CD1c-positive myeloid dendritic cell (primary cell): Measurements from ENCODE around the gene STX8.

Experiments
- DNase-seq: peaks from one replicate; pipeline ENCODE4 v3.0.0-alpha.2; 2016; ENCODE audit errors: extremely low spot score

Gene STX8

DNA sequence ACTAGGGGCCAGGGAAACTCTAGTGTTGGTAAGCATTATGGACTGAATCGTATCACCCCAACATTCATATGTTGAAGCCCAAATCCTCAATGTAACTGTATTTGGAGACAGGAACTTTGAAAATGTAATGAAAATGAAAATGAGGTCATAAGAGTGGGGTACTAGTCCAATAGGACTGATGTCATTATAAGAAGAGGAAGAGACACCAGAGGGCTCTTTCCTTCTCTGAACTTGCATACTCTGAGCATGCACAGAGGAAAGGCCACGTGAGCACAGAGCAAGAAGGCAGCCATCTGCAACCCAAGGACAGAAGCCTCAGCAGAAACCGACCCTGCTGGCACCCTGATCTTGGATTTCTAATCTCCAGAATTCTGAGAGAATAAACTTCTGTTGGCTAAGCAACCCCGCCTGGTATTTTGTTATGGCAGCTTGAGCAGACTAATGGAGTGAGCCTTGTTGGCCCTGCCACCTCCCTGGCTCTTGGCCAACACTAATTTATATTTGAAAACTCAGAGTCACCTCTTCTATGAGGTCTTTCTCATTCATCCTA is 280.9 kb downstream of the STX8 start:
- peak; percentile 27 for DNase-seq

DNA sequence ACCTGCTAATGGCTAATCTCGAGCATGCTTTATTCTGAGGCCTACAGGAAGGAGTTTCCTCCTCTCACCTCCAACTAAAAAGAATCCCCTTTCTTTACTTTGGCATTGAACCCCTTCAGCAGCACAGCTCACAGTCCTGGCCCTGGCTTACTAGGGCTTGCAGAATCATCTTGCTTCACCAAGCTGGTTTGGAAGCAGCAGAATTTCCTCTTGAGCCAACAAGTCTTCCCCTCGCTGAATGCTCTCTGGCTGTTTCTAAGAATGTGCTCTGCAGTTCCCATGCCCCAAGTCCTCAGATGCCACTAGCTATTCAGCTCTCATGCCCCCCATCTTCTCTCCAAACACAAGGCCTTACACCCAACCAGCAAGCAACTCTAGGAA is 283.1 kb downstream of the STX8 start:
- no peak for DNase-seq

GRCh38 chr17:9291912-9292560 is 283.6 kb downstream of the STX8 start:
- no peak for DNase-seq

- no peak for DNase-seq
Observed at GRCh38 chr17:9290226-9290613, 285.4 kb downstream of the STX8 start.

DNA sequence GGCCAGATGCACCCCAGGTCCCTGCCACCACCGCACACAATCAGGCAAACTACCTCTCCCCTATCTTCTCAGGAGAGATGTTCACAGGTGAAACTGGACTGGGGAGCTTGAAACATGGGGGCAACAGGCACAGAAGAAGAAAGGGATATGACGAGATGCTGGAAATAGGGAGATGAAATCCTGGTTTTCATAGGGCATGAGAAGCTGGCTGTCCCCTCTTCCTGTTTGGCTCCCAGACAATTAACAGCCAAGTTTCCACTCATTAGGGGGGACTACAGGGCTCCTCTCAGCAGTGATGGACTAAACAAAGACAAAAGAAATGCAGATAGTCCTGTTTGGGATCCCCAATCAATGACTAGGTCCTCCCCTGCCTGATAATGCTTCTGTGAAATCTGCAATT is 288.3 kb downstream of the STX8 start:
- no peak for DNase-seq

GRCh38 chr17:9286434-9286833 is 289.2 kb downstream of the STX8 start:
- no peak for DNase-seq

DNA sequence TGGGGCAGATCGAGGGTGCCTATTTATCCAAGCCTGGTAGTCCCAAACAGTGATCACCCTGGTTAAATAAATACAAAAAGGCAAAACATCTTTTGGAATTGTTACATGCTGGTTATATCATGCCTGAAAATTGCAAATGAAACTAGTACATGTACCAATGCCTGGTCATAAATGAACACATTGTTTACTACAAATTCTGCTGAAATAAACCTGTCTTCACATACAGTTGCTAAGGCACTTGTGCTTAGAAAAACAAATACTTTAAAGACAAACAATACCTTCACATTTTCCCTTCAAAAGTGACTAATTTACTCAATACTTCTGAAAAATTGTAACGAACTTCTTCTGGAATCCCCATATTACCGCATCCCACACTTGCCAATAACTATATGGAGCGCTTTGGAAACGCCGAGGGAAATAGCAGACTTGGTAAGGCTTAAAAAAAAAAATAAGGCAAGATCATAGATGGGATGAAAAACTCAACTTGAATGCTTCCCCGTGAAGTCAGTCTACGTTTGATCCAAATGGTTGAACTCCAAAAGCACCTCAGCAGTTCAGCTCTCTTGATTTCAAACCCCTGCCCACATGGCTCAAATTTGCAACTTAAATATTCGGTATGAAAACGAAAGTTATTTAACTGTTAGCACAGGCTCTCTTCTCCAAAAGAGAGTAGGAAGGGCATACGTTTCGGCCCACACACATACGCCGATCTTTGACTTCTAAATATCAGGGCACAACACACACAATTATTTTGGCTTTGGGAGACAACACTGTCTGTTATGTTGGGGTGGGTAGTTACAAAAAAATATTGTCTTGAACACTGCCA is 289.8 kb downstream of the STX8 start:
- no peak for DNase-seq

DNA sequence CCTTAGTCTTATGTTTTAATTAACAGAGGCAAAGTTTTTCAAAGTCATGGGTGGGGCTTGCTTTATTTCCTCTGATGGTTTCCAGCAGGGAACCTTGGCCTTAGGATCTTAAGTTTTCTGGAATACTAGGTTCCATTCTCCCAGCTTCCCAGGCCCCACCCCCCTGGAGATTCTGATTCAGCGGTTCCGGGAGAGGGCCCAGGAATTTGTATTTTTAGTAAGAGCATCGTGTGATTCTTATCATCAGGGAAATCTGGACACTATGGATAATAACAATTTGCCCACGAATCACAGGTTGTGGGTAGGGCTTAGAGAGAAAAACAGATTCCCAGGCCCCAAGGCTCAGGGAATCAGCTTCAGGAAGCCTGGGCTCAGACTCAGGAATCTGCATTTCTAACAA is 290.7 kb downstream of the STX8 start:
- no peak for DNase-seq

DNA sequence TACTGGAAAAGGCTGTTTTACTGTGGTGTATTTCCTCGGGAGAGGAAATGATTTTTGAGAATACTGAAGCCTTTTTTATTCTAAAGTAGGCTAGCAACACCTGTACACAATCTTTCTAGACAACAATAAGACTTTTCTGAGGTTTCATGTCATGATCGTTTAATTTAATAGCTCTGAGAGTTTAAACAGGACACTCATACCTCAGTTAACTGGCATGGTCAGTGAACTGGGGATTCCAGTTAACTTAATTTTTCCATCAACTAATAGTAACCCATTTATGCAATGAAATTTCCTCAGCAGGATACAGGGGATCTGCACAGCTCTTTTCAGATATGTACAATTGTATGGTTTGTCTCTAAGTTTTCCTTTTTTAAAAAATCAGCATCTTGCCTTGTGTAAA is 291.7 kb downstream of the STX8 start:
- no peak for DNase-seq

- DNase-seq: no peak
Observed at GRCh38 chr17:9279893-9280292, 295.7 kb downstream of the STX8 start.

DNA sequence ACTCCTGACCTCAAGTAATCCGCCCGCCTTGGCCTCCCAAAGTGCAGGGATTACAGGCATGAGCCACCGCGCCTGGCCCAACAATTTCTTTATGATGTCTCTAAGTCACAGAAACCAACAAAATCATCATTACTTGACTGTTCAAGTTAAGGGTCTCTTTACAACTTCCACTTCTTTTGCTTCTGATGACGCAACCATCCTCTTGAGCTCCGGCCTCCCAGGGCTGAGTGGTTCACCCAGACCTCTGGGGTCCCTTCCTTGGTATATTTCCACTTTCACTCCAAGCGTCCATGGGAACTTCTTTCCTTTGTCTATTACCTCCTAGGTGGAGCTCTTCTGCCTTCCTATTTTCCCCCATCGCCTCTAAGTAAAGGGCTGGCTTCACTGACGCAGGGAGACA is 300.6 kb downstream of the STX8 start:
- no peak for DNase-seq

DNA sequence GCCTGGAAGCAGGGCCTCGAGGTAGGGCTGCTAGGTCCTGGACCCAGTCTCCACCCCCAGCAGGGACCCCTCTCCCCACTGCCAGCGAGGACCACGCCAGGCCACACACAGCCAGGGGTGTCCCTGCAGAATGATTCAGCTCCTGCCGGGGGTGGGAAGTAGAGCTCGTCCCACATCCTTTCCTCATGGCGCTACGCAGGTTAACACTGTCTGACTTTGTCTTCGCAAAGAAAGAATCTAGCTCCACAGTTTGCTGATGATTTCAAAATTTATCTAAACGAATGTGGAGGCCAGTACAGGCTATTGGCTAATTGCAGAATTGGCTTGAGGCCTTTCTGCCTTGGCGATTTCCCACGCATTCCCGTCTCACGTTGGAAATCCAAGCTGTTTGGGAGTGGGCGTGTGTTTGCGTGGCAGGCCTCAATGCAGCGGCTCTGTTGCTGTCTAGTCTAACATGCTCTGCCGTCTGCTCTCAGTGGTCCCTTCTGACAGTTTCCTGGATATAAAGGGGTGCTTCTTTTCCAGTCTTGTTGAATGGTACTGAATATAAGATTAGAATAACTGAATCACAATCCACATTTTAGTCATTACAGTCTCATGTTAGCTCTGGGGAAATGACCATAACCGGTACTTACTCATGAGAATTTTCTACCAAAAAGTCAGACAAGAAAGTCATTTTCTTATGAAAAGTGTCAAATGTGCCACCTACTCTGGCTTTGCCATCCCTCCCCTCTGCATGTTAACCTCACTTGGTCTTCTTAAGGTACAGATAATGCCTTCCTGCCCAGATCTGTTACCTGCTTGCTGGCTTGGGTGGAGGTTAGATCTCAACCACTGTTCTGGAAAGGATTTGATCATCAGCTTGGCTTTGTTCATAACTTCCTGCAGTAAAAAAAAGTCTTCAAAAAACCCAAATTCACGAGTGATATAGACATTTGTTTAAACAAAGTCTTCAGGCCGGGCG is 301.9 kb downstream of the STX8 start:
- DNase-seq: no peak

GRCh38 chr17:9272501-9273200 is 303.0 kb downstream of the STX8 start:
- DNase-seq: peak; percentile 11

DNA sequence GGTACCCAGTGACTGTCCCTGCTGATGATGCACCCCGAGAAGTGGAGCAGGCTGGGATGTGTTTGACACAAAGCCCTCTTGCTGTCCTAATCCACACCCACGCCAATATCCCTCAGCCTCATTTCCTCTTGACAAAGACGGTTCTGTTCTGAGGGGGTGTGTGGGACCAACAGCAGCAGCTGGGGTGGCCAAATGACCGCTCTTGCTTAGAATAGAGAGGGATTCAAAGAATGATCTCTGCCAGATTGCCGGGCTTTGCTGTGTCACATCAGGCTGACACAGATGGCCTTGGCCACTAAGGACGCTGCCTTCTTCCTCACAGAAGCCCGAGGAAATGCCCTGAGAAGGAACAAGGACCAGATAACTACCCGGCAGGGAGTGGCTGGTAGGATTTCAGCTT is 303.6 kb downstream of the STX8 start:
- DNase-seq: peak; percentile 17

DNA sequence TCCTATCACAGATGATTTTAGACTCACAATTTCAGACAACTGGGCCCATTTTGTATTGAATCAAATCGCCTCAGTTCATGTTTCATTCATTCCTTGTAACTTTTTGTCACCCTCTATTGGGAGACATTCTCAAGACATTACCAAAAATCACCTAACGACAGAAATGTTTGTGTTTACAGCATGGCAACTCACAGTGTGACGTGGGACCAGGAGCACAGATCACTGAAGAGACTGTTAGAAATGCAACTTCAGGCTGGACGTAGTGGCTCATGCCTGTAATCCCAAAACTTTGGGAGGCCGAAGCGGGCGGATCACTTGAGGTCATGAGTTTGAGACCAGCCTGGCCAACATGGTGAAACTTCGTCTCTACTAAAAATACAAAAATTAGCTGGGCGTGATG is 304.7 kb downstream of the STX8 start:
- no peak for DNase-seq

DNA sequence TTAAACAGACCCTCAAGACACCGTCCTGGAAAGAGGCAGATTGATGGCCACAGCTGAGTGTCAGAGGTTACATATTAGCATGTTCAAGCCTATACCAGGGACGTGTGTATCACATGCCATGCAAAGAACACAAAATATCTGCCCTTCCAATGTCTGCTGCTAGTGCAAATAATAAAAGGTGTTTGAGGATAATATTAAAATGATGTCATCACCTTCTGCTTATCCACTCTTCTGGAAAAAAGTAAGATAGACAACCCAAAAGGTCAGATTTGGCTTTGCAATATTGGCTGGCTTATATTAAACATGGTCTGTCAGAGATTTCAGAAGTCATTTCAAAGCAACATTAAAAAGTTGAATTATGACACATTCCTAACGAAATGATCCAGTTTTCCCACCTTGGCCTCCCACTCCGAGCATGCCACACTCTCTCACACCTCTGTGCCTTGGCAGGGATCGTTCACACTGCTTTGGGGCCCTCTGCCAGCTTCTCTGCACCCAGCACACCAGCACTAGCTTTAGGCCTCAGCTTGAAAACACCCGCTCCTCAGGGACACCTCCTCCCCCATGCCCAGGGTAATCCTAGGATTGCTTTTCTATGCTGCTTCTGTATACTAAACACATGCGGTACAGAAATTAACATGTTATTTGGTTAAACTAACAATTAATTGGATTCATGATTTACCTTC is 306.1 kb downstream of the STX8 start:
- no peak for DNase-seq

- no peak for DNase-seq
Observed at GRCh38 chr17:9268546-9268945, 307.1 kb downstream of the STX8 start.

DNA sequence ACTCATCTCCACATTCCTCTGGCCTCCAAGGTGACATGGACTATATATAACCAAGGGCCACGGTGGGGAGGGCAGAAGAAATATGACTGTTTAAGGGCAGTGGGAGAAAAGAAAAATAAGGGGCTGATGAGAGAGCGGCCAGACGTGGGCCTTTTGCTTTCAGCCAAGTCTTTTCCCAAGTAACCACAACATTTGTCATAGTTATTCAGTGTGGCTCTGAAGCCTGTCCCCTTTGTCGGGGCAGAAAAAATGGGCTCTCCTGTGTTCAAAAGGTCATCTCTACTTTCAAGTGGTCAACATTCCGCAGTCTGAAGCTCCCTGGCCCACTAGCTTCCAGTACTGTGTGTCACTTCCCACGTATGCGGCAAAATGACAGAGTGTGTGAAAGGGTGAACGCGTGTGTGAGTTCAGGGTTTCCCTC is 308.9 kb downstream of the STX8 start:
- no peak for DNase-seq

GRCh38 chr17:9266031-9266680 is 309.5 kb downstream of the STX8 start:
- DNase-seq: no peak
